Natural killer cell (primary cell): Measurements from ENCODE around the gene DIAPH2. TPM values are rescaled to one million over a fixed set of nuclear protein-coding genes. Genes with fewer than 3 reads are reported as not detected.

Experiments used
- ATAC-seq, 3 donors: fragments of 150-1000 bp in 2 of 3; fragments of 200-7000 bp in 1 of 3; cut with Tn5 transposase; 1 replicate in 1 of 3; 2 replicates in 2 of 3; pipeline ENCODE4 v1.10.0; 2021; ENCODE audit warnings: mild to moderate bottlenecking in 2 of 3, moderate library complexity in 2 of 3
- DNase-seq, 2 donors: peaks; one replicate each; pipeline versions ENCODE4 v3.0.0 to v3.0.0-alpha.2; 2013 to 2021; ENCODE audit warnings: mixed read lengths in 1 of 2
- H3K27ac ChIP-seq: one replicate; pipeline ENCODE4 v1.5.1; 2013; ENCODE audit warnings: mild to moderate bottlenecking, low read length
- H3K27me3 ChIP-seq: one replicate; pipeline ENCODE4 v1.6.1; 2013; ENCODE audit warnings: low read length; ENCODE audit not compliant: control insufficient read depth, insufficient read depth
- H3K36me3 ChIP-seq: one replicate; pipeline ENCODE4 v1.6.1; 2013; ENCODE audit warnings: low read length; ENCODE audit not compliant: control insufficient read depth, insufficient read depth
- H3K4me1 ChIP-seq: one replicate; pipeline ENCODE4 v1.6.1; 2013; ENCODE audit warnings: low read length; ENCODE audit not compliant: control insufficient read depth, insufficient read depth
- H3K4me3 ChIP-seq: one replicate; pipeline ENCODE4 v1.5.1; 2013; ENCODE audit warnings: low read length
- H3K9me3 ChIP-seq: one replicate; pipeline ENCODE4 v1.6.1; 2013; ENCODE audit warnings: low read length; ENCODE audit not compliant: control insufficient read depth, insufficient read depth
- H3K27ac Mint-ChIP-seq, 2 donors: one replicate each; pipeline ENCODE4 v1.8.0; 2022; ENCODE audit warnings: mild to moderate bottlenecking in 2 of 2, mixed read lengths in 2 of 2, moderate library complexity in 1 of 2
- H3K27me3 Mint-ChIP-seq, 2 donors: one replicate each; pipeline ENCODE4 v1.8.0; 2022; ENCODE audit warnings: low read depth in 2 of 2, mixed read lengths in 2 of 2
- H3K36me3 Mint-ChIP-seq: one replicate; pipeline ENCODE4 v1.8.0; 2022; ENCODE audit warnings: mixed read lengths
- H3K4me1 Mint-ChIP-seq, 2 donors: one replicate each; pipeline ENCODE4 v1.8.0; 2022; ENCODE audit warnings: mixed read lengths in 2 of 2
- H3K4me3 Mint-ChIP-seq: one replicate; pipeline ENCODE4 v1.8.0; 2022; ENCODE audit warnings: mild to moderate bottlenecking, moderate library complexity, mixed read lengths
- H3K9me3 Mint-ChIP-seq, 2 donors: one replicate each; pipeline ENCODE4 v1.8.0; 2022; ENCODE audit warnings: mixed read lengths in 2 of 2
- CTCF ChIP-seq: fragments of 200-600 bp; IDR thresholded peaks from one replicate; pipeline ENCODE4 v1.8.0; 2022; ENCODE audit warnings: antibody characterized with exemption
- WGBS: methylation state at CpG from one replicate; pipeline ENCODE4 v1.1.7; 2013; ENCODE audit warnings: missing lambda C conversion rate; ENCODE audit not compliant: insufficient coverage; 5-methylcytosine and 5-hydroxymethylcytosine counted together
- intact Hi-C: fragments of 100-400 bp; cut with micrococcal nuclease; formaldehyde crosslinking; loops from one replicate; pipeline ENCODE4 v1.14.2; 2022
- total RNA-seq, 4 donors: library from RNA; stranded (reverse); fragments of 120-200 nt in 1 of 4; gene quantifications; one replicate each; pipeline versions ENCODE4 v1.2.3 to v1.2.4, GENCODE V29; 2013 to 2022

Gene DIAPH2
- total RNA-seq, 3 donors from 2014 or later (not counting 1 experiment from before 2014, with no cell fraction given): 17.0 to 18.2 (median 17.0) TPM

DNA sequence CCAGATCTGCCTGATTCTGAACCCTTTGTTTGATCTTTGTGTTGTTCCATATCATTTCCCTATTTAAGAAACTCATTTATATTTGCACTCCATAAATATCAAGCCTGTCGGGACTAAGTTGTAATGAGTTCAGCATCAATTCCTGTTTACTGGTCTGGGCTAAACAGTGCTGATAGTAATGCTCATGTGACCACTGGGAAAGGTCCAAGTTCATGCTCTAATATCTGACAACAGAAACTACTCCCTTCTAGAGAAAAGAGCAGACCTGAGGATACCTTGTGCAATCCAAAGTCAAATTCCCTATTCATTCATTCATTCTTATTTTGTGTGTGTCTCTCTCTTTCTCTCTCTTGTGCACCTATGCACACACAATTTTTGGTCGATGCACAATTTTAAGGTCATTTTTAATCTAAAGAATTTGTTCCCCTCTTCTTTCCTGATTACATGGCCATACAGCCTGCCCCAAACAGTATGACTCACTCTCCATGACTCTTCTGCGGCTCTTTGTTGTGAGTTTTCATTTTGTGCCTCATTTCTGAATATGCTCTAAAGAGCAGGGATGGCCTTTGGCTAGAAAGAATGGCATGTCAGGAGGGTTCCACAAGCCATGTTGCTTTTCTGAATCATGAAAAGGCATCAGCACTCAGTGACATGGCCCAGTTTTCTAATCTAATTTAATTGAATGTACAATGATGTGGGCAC, 863.4 kb downstream of the DIAPH2 start:
- H3K4me3 ChIP-seq: no peak overlapping the region
- no peaks in the 10 kb centered on the region for H3K27me3 ChIP-seq
- H3K27me3 Mint-ChIP-seq: no peaks in the 10 kb centered on the region
- H3K27ac ChIP-seq: no peak overlapping the region
- H3K36me3 Mint-ChIP-seq: no peaks in the 10 kb centered on the region
- H3K4me1 Mint-ChIP-seq: no peaks in the 10 kb centered on the region
- WGBS: 93% methylated on average over 3 of the region's 3 CpGs
- no peak for DNase-seq
- H3K27ac Mint-ChIP-seq: no peak overlapping the region
- intact Hi-C loops: no loop called here
- TF ChIP-seq CTCF: no peak
- no peaks in the 10 kb centered on the region for H3K36me3 ChIP-seq
- H3K4me3 Mint-ChIP-seq: no peak overlapping the region
- no peaks in the 10 kb centered on the region for H3K9me3 Mint-ChIP-seq
- H3K9me3 ChIP-seq: no peaks in the 10 kb centered on the region
- ATAC-seq: no peak
- no peaks in the 10 kb centered on the region for H3K4me1 ChIP-seq

GRCh38 chrX:97551821-97552220, 867.2 kb downstream of the DIAPH2 start:
- DNase-seq: no peak
- Mint-ChIP-seq H3K36me3 (no peaks in the 10 kb centered on the region), H3K4me3 (no peak overlapping the region), H3K27me3 (peaks cover 0 to 3% of the 10 kb centered on the region in 2 donors), H3K27ac (no peak overlapping the region), H3K4me1 (no peaks in the 10 kb centered on the region), H3K9me3 (no peaks in the 10 kb centered on the region)
- intact Hi-C loops: no loop called here
- no peak overlapping the region for H3K27ac ChIP-seq
- ATAC-seq: no peak
- no peak for TF ChIP-seq CTCF
- H3K27me3 ChIP-seq: no peaks in the 10 kb centered on the region
- H3K4me1 ChIP-seq: no peaks in the 10 kb centered on the region
- H3K36me3 ChIP-seq: no peaks in the 10 kb centered on the region
- WGBS: 100% methylated on average over 2 of the region's 3 CpGs
- no peaks in the 10 kb centered on the region for H3K9me3 ChIP-seq
- no peak overlapping the region for H3K4me3 ChIP-seq

GRCh38 chrX:97553833-97554232, 869.2 kb downstream of the DIAPH2 start:
- 80% methylated on average over 1 of the region's 2 CpGs for WGBS

More at GRCh38 chrX:97553833-97554232, 869.2 kb downstream of the DIAPH2 start:
- Mint-ChIP-seq H3K36me3 (no peaks in the 10 kb centered on the region), H3K27me3 (peaks cover 0 to 3% of the 10 kb centered on the region in 2 donors), H3K27ac (no peak overlapping the region), H3K4me1 (no peaks in the 10 kb centered on the region), H3K4me3 (no peak overlapping the region), H3K9me3 (no peaks in the 10 kb centered on the region)
- H3K4me1 ChIP-seq: no peaks in the 10 kb centered on the region
- H3K27me3 ChIP-seq: no peaks in the 10 kb centered on the region
- intact Hi-C loops: no loop called here
- ATAC-seq (no peak), DNase-seq (no peak)
- H3K4me3 ChIP-seq: no peak overlapping the region
- H3K27ac ChIP-seq: no peak overlapping the region
- H3K36me3 ChIP-seq: no peaks in the 10 kb centered on the region
- no peak for TF ChIP-seq CTCF
- no peaks in the 10 kb centered on the region for H3K9me3 ChIP-seq
